ENCODE measurements around the gene CHN1. TPM values are rescaled to one million over a fixed set of nuclear protein-coding genes. Genes with fewer than 3 reads are reported as not detected.

CHN1 gene
- polyA plus RNA-seq, 1 donor (not counting 4 experiments of a cell fraction or from before 2014, with no cell fraction given): 2.3 TPM

DNA sequence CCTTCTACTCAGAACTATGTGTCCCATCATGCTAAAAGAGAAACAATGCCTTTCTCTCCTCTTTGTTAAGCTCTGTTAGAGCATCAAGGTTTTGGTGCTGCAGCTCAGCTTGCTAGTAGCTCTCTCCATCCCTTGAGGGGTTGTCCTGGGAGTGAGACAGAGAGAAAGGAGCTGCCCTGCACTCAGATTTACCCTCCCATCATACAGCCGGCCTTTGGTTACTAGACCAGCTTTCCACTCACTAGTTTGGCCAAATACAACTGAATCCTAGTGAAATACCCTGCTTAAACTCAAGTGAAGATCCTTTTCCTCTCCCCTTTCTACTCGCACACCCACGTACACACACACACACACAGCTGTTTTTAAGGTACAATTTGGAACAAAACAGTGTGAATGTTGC is 2.3 kb upstream of the CHN1 start:
- H3K27me3 ChIP-seq (ENCODE audit: control insufficient read depth, extremely low read depth, insufficient read depth, low read length): peaks cover 31% of the 10 kb centered on the region

DNA sequence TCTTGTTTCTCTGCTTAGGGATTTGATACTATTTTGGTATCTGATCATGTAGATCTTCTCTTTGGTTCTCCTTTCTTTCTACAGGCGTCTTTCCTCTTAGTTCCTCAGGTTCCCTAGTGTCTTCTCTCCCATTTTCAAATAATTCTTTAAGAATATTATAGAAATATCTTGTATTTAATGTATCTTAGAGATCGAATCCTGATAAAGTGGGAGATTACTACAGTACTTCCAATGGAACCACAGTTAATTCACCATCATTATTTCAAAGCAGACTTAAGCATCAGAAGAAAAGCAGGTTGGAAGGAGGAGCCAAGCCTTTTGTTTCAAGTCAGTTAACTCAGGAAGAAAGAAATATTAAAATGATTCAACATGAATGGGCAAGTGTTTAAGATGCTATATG is 1.1 kb upstream of the CHN1 start:
- Histone ChIP-seq H3K36me3 (ENCODE audit: control insufficient read depth in 2 of 2, extremely low read depth in 1 of 2, insufficient read depth in 2 of 2, low read length in 2 of 2) (no peaks in the 10 kb centered on the region), H4K20me1 (ENCODE audit: control insufficient read depth, extremely low read depth, insufficient read depth, low read length) (no peaks in the 10 kb centered on the region), H3K79me2 (ENCODE audit: control insufficient read depth, insufficient read depth, low read length) (no peaks in the 10 kb centered on the region), H3K4me1 (ENCODE audit: control insufficient read depth, extremely low read depth, insufficient read depth, low read length) (peaks cover 2% of the 10 kb centered on the region), H3K27ac (ENCODE audit: control insufficient read depth, insufficient read depth, low read length) (no peak overlapping the region), H3K9me1 (ENCODE audit: control insufficient read depth, extremely low read depth, insufficient read depth, low read length) (no peaks in the 10 kb centered on the region), H2AFZ (ENCODE audit: control insufficient read depth, low read length) (no peak overlapping the region), H3K4me2 (ENCODE audit: control insufficient read depth, extremely low read depth, insufficient read depth, low read depth, low read length) (no peak overlapping the region), H3K27me3 (ENCODE audit: control insufficient read depth, extremely low read depth, insufficient read depth, low read length) (peaks cover 31% of the 10 kb centered on the region), H3K9ac (ENCODE audit: control insufficient read depth, extremely low read depth, insufficient read depth, low read length) (no peak overlapping the region), H3K4me3 (ENCODE audit: control insufficient read depth in 2 of 3, extremely low read depth in 1 of 3, insufficient read depth in 2 of 3, low read depth in 1 of 3, low read length in 3 of 3) (no peak overlapping the region), H3K9me3 (ENCODE audit: control insufficient read depth, low read depth, low read length) (no peaks in the 10 kb centered on the region)
- TF ChIP-seq EZH2 (IDR thresholded peaks at IDR 0.05; ENCODE audit: low read length) (no peak), CTCF (optimal IDR thresholded peaks at IDR 0.05 in 1 of 3, IDR thresholded peaks at IDR 0.05 in 1 of 3, conservative IDR thresholded peaks at IDR 0.05 in 1 of 3; ENCODE audit: extremely low read depth in 1 of 3, insufficient read depth in 2 of 3, low read length in 3 of 3) (no peak)
- FAIRE-seq (no peak), DNase-seq (ENCODE audit: low read depth, low spot score) (no peak)
- dilution Hi-C loops (cut with MboI; ENCODE audit: extremely low pct_ligation_motif_present, low sequenced_read_pairs): no loop called here

More for the DNA sequence above, 2.3 kb upstream of the CHN1 start:
- Histone ChIP-seq H3K36me3 (ENCODE audit: control insufficient read depth in 2 of 2, extremely low read depth in 1 of 2, insufficient read depth in 2 of 2, low read length in 2 of 2) (no peaks in the 10 kb centered on the region), H4K20me1 (ENCODE audit: control insufficient read depth, extremely low read depth, insufficient read depth, low read length) (no peaks in the 10 kb centered on the region), H3K4me1 (ENCODE audit: control insufficient read depth, extremely low read depth, insufficient read depth, low read length) (peaks cover 2% of the 10 kb centered on the region), H3K9me1 (ENCODE audit: control insufficient read depth, extremely low read depth, insufficient read depth, low read length) (no peaks in the 10 kb centered on the region), H3K27ac (ENCODE audit: control insufficient read depth, insufficient read depth, low read length) (no peak overlapping the region), H2AFZ (ENCODE audit: control insufficient read depth, low read length) (no peak overlapping the region), H3K9me3 (ENCODE audit: control insufficient read depth, low read depth, low read length) (no peaks in the 10 kb centered on the region), H3K4me3 (ENCODE audit: control insufficient read depth in 2 of 3, extremely low read depth in 1 of 3, insufficient read depth in 2 of 3, low read depth in 1 of 3, low read length in 3 of 3) (no peak overlapping the region), H3K4me2 (ENCODE audit: control insufficient read depth, extremely low read depth, insufficient read depth, low read depth, low read length) (no peak overlapping the region), H3K79me2 (ENCODE audit: control insufficient read depth, insufficient read depth, low read length) (no peaks in the 10 kb centered on the region), H3K9ac (ENCODE audit: control insufficient read depth, extremely low read depth, insufficient read depth, low read length) (no peak overlapping the region)
- TF ChIP-seq CTCF (optimal IDR thresholded peaks at IDR 0.05 in 1 of 3, IDR thresholded peaks at IDR 0.05 in 1 of 3, conservative IDR thresholded peaks at IDR 0.05 in 1 of 3; ENCODE audit: extremely low read depth in 1 of 3, insufficient read depth in 2 of 3, low read length in 3 of 3) (no peak), EZH2 (IDR thresholded peaks at IDR 0.05; ENCODE audit: low read length) (no peak)
- dilution Hi-C loops (cut with MboI; ENCODE audit: extremely low pct_ligation_motif_present, low sequenced_read_pairs): no loop called here
- DNase-seq (ENCODE audit: low read depth, low spot score) (no peak), FAIRE-seq (no peak)
